HL-60/S4 treated with phorbol 12-myristate 13-acetate at 8.2 ng/mL for 4 days and 3 days (cell line): Measurements from ENCODE around the gene KIF5A.

Source experiments
- in situ Hi-C: fragments of 300-500 bp; cut with MboI; formaldehyde crosslinking; loops from 2 replicates; pipeline ENCODE4 v1.15.0; 2022; ENCODE audit warnings: low sequenced_read_pairs

The KIF5A gene

DNA sequence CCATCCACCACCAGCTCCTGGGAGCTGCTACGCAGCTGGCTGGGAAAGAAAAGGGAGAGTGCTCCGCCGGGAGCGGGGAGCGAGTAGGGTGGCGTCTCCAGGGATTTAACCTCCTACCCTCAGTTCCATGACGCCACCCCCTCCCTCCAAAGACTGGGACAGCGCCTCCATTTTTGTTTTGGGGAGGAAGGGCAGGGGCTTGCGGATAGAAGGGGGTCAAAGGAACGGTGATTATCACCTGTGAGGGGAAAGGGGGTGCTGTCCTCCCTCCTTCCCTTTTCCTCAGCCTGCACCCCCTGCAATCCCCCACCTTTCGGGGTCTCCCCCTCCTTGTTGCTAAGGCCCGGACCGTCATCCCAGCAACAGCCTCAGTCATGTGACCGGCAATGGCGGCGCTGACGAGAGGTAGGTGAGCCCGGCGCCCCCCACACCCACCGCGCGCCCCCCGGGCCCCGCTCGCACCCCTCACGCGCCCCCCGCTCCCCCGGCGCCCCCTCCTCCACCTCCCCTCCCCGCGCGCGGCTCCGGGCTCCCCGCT is 54.7 kb downstream of the KIF5A start, which contains the start of gene DTX3:
TSS of gene DTX3 (plus strand) at position 371 of the 538 bp plus-strand sequence. CDS start 1,694 bp downstream, outside the sequence.
- in situ Hi-C loops: no loop called here

DNA sequence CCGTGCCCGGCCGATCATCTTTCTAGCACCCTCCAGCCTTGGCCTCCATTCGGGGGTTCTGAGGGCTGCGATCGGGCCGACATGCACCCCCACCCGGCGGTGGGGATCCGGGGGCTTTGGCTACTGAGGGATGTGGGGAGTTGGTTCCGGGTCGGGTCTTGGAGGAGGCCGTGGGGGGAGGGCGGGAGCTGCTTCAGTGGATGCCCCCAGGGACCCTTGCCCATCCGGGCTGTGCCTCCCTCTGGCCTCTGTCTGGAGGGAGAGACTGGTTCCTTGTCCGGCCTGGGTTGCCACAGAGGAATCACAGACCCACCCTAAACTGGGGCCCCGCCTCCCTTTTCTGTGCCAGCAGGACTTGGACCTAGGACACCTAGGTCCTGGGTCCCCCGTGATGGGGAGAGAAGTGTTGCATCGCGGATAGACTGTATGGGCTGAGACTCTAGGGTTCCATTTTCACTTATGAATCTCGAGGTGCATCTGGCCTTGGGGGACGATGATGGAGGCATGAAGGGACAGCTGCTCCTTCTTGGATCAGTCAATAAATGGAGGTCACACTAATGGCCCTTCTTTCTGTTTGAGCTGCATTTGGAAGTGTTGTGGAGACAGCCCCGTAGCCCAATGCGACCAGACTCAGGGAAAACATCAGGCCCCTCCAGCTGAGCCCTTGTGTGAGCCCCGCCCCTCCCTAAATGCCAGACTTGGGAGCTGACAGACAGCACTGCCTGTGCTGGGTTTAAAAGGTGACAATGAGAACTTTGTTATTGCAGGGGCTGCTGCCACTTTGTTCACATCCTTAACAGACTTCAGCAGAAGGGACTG is 55.4 kb downstream of the KIF5A start:
- in situ Hi-C loops: no loop called here

GRCh38 chr12:57605811-57606311 is 56.0 kb downstream of the KIF5A start:
- in situ Hi-C loops: no loop called here

DNA sequence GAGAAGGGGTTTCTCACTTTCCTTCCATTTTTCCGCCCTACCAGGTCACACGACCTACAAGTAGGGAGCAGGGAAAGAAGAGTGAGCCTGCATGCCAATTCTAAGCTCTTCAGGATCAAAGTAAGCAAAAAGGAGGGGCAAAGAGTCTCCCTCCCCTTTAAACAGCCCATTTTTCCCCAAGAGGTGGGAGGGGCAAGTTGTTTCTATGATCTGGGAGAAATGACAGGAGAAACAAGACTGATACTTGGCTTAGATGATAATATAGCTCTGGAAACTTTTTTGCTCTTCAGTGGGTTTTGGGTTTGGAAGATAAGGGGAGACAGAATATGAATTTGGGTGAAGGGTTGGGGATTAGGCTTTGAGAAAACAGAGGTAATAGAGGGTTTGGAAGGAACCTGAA is 56.6 kb downstream of the KIF5A start:
- in situ Hi-C loops: no loop called here

GRCh38 chr12:57606821-57607220 is 57.0 kb downstream of the KIF5A start:
- in situ Hi-C loops: no loop called here

GRCh38 chr12:57607958-57608663 is 58.3 kb downstream of the KIF5A start:
- in situ Hi-C loops: no loop called here

DNA sequence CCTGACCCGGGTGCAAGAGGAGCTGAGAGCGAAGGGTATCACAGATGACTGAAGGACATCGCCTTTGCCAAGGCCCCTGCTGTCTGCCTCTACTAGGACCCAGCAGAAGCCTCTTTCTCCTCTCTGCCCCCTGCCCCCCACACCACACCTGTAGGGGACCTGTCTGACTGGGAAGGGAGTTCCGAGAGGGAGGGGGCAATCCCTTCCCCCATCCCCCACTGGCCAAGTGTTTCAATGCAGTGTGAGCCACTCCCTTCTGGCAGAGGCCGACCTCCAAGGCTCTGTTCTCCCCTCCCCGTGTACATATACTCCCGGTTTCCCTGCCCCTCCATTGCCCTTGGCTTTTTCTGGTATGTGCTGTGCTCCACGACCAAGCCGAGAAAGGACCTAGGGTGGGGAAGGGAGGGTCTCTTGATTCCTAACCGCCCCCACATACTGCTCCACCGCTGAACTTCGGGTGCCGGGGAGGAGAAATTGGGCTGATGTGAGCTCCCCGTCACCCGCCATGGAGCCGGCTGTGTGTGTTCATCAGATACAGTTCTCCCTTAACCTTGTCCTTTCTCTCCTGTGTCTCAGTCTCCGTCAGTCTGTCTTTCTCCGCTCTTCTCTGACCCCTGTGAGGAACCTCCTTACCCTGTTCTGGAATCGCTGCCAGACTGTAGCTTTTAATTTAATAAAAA is 59.4 kb downstream of the KIF5A start:
- in situ Hi-C loops: no loop called here

DNA sequence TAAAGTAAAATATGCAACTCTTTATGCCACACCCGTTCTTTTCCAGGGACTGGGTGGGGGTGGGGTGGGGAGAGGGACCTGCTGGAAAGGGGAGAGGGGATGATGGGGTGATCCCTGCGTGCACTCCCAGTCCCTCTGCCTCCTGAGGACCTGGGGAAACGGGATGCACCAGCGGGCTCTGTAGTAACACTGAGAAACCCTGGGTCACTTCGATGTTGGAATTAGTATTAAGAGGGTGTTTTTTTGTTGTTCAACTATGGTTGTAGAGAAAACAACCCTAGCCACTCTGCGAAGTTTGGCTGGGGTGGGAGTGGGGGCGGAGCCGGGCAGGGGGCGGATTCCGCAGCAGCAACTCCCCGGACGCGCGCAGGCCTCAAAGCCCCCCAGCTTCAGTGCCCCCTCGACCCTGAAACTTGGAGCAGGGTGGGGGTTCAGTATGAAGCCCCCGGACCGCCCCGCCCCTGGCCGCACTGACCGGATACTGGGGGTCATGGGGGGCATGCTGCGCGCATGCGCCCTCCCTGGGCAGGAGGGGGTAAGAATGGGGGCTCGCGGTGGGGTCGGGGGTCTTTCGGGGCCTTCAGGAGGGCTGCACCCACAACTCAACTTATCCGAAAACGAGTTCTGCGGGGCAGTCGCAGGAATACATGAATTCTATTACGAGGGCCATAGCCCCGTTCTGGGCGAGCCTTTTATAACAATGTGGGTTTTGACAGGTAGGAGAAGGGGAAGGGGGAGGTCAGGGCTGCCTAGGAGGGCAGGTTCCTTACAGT is 60.1 kb downstream of the KIF5A start:
- in situ Hi-C loops: no loop called here

DNA sequence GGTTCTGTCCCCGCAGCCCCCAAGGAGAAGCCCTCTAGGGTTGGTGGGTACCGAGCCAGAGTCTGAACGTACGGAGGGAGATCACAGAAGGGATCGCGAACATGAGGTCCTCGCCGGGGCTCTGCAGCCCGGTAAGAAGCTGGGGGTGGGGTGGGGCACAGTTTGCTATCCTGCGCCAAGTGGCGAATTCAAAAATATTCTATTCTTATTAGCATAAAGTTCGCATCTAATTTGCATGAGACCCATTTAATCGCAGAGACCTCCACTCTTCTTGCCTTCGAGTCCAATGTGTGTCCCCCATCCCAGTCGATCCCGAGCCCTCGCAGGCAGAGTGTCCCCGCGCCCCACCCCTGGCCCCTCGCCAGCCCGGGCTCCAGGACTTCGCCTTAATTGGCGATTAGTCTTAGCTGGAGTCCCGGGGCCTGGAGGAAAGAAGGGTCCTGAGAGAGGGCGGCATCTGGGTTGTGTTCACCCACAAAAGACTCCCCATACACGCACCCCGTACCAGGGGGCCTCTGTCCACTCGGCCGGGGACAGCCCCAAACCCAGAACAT is 60.8 kb downstream of the KIF5A start:
- in situ Hi-C loops: no loop called here

- in situ Hi-C loops: no loop called here
Measured at GRCh38 chr12:57611108-57611826, 61.4 kb downstream of the KIF5A start, which contains the start of gene ARHGEF25. ARHGEF25 (plus strand) TSS chr12:57611435; CDS start chr12:57611895, 460 bp downstream.

DNA sequence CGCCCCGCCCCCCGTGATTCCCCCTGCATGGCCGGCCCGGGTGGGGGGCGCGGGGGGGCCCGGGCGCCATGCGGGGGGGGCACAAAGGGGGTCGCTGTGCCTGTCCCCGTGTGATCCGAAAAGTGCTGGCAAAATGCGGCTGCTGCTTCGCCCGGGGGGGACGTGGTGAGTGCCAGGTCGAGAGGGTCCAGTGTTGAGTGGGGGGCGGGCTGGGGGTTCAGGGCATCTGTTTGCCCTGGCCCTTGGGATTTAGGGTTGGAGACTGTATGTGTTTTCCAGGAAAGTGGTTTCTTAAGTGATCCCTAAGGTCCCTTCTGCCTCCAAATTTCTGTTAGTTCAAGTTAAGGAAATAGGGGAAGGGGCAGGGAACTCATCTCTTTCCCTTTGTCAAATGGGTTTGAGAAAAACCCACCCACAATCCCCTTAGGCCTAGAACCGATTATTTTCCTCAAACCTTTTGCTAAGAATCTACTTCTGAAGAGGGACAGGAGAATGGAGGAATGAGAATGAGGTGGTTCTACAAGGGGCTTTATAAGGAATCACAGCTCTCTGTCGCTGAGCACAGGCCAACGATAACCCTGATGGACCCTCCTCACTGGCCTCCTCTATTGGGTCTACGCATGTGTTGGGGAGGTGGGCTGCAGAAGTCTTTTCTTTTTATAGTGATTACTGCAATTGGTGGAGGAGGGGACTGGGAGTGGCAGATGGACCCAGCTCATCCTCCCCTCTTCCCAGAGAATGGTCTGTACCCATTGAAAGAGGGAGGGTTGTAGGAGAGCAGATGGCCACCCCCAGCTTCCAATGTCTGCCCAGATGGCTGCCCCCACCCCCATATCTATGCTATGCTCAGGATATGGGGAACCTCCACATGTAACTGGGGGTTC is 62.2 kb downstream of the KIF5A start:
- in situ Hi-C loops: no loop called here

DNA sequence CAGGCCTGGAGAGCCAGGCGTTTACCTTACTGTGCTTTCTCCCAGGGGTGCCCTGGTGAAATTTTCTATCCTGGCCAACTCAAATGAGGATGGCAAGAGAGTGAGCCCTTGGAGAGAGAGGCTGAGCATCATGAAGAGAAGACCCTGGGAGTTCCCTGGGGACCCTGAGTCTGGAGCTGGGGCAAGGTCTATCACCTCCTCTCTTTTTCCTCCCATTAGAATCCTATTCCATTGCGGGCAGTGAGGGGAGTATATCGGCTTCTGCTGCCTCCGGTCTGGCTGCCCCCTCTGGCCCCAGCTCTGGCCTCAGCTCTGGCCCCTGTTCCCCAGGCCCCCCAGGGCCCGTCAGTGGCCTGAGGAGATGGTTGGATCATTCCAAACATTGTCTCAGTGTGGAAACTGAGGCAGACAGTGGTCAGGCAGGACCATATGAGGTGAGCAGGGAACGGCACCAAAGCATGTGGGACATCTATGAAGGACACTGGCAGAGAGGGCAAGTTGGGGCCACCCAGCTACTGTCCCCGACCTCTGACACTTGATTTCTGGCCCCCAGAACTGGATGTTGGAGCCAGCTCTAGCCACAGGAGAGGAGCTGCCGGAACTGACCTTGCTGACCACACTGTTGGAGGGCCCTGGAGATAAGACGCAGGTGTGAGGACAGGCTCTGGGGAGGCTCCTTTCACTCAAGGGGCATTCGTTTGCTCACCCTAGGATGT is 63.0 kb downstream of the KIF5A start:
- in situ Hi-C loops: no loop called here

GRCh38 chr12:57613427-57614109 is 63.7 kb downstream of the KIF5A start:
- in situ Hi-C loops: no loop called here

GRCh38 chr12:57614178-57614947 is 64.5 kb downstream of the KIF5A start:
- in situ Hi-C loops: no loop called here

GRCh38 chr12:57614948-57615500 is 65.2 kb downstream of the KIF5A start:
- in situ Hi-C loops: no loop called here

DNA sequence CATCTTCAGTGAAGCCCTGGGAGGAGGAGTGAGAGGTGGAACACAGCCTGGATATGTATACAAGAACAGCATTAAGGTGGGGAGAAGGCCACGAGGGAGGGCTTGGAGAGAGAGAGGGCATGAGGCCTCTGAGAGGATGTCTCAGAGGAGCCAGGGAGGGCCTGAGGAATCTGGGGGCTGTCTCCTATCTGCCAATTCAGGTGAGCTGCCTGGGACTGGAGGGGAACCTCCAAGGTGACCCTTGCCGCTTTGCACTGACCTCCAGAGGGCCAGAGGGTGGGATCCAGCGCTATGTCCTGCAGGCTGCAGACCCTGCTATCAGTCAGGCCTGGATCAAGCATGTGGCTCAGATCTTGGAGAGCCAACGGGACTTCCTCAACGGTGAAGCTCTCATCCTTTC is 65.8 kb downstream of the KIF5A start:
- in situ Hi-C loops: no loop called here
